ENCODE measurements around the gene OR56A3. TPM values are rescaled to one million over a fixed set of nuclear protein-coding genes. Genes with fewer than 3 reads are reported as not detected.

The OR56A3 gene, protein sequence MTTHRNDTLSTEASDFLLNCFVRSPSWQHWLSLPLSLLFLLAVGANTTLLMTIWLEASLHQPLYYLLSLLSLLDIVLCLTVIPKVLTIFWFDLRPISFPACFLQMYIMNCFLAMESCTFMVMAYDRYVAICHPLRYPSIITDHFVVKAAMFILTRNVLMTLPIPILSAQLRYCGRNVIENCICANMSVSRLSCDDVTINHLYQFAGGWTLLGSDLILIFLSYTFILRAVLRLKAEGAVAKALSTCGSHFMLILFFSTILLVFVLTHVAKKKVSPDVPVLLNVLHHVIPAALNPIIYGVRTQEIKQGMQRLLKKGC
- total RNA-seq, result not detected in 2 replicates

DNA sequence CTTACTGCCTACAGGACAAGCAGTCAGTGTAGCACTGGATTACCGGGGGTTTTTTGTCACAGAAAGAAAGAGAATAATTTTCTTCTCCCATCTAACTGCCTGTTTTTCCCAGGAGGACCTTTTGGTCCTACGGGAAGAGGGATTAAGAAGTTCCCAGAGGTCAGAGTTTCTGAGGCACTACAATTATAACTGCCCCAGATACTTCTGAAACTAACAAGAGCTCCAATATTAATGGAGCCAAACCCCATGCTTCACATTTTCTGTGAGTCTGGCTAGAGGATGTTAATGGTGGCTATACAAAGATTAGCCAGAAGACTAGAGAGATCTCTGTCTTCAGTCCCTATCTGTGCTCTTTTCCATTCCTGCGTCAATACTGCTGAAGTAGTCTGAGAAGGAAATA is at the start of gene OR56A3:
Gene OR56A3, plus strand, starts transcription at position 301 of the 400 bp plus-strand sequence. CDS start 5,096 bp downstream, outside the sequence.
- Mint-ChIP-seq H3K27me3 (peaks cover 7% of the 10 kb centered on the region), H3K4me3 (no peak within 1 kb of the TSS), H3K4me1 (no peaks in the 10 kb centered on the region), H3K9me3 (no peaks in the 10 kb centered on the region), H3K27ac (no peak within 1 kb of the TSS), H3K36me3 (ENCODE audit: low read depth) (no peaks in the 10 kb centered on the region)
- no peak for DNase-seq
- intact Hi-C loops (cut with micrococcal nuclease), result no loop called here
- CTCF ChIA-PET, result no interaction called here
- no peak for ATAC-seq (ENCODE audit: low read depth)
- TF ChIP-seq, protein P1, sequence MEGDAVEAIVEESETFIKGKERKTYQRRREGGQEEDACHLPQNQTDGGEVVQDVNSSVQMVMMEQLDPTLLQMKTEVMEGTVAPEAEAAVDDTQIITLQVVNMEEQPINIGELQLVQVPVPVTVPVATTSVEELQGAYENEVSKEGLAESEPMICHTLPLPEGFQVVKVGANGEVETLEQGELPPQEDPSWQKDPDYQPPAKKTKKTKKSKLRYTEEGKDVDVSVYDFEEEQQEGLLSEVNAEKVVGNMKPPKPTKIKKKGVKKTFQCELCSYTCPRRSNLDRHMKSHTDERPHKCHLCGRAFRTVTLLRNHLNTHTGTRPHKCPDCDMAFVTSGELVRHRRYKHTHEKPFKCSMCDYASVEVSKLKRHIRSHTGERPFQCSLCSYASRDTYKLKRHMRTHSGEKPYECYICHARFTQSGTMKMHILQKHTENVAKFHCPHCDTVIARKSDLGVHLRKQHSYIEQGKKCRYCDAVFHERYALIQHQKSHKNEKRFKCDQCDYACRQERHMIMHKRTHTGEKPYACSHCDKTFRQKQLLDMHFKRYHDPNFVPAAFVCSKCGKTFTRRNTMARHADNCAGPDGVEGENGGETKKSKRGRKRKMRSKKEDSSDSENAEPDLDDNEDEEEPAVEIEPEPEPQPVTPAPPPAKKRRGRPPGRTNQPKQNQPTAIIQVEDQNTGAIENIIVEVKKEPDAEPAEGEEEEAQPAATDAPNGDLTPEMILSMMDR (IDR thresholded peaks at IDR 0.05), result no peak
- POLR2A ChIA-PET, result no interaction called here

DNA sequence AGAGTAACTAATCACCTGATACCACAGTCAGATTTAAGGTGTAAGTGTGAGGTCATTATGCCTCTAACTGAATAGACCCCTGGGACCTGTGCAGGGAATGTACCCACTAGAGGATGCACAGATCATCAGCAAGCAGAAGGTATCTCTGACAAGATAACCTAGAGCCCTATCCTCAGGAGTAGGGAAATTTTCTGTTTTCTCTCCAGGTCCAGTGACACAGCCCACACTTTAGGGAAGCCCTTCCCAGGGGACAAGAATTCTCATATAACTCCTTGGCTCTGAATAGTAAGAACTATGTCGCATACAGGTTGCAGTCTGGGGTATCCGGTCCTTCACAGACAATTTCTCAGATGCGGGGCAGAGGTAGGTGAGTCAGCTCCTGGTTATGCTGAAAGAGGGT is 49.1 kb upstream of the OR56A3 start, which contains the start of gene OR52E5:
Gene OR52E5, plus strand, starts transcription at position 301 of the 400 bp plus-strand sequence. CDS start 7,569 bp downstream, outside the sequence.
- Mint-ChIP-seq H3K4me3 (no peak within 1 kb of the TSS), H3K27me3 (no peaks in the 10 kb centered on the region), H3K4me1 (no peaks in the 10 kb centered on the region), H3K9me3 (no peaks in the 10 kb centered on the region), H3K36me3 (ENCODE audit: low read depth) (no peaks in the 10 kb centered on the region), H3K27ac (no peak within 1 kb of the TSS)
- TF ChIP-seq, protein P1 (IDR thresholded peaks at IDR 0.05), result no peak
- POLR2A ChIA-PET, result no interaction called here
- CTCF ChIA-PET, result interaction anchor here (1.1 kb wide), 1 partner anchor 10 kb away, joined by 3 read pairs; no protein-coding TSS in a partner anchor
- no peak for DNase-seq
- ATAC-seq (ENCODE audit: low read depth), result no peak
- intact Hi-C loops (cut with micrococcal nuclease), result loop anchor here (10.0 kb wide), 1 partner anchor 688 kb away; the partner anchor contains the start of gene OR51V1

DNA sequence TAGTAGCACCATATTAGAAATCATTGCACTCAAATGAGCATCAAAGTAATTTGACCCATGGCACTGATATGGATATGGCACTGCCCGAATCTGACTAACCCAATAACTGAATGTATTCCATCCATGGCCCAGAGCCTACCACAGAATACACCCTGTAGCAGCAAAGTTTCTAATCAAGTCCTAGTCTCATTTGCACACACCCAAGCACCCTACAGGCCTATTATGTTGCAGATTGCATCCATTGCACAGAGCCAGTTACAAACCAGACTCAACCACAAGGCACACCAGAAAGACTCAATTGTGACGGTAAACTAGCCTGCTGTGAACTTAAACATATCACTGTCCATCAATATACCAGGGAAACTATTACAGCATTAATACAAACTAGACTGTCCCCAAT is 42.5 kb upstream of the OR56A3 start:
- ATAC-seq (ENCODE audit: low read depth), result no peak
- intact Hi-C loops (cut with micrococcal nuclease), result loop anchor here (10.0 kb wide), 1 partner anchor 695 kb away; the partner anchor contains the start of gene OR51V1
- no peaks in the 10 kb centered on the region for H3K4me1 Mint-ChIP-seq
- POLR2A ChIA-PET, result no interaction called here
- TF ChIP-seq, protein P1 (IDR thresholded peaks at IDR 0.05), result no peak
- DNase-seq, result no peak
- no peaks in the 10 kb centered on the region for H3K36me3 Mint-ChIP-seq (ENCODE audit: low read depth)
- no peaks in the 10 kb centered on the region for H3K27me3 Mint-ChIP-seq
- H3K4me3 Mint-ChIP-seq, result no peak overlapping the region
- CTCF ChIA-PET, result no interaction called here
- H3K27ac Mint-ChIP-seq, result no peak overlapping the region
- H3K9me3 Mint-ChIP-seq, result no peaks in the 10 kb centered on the region

DNA sequence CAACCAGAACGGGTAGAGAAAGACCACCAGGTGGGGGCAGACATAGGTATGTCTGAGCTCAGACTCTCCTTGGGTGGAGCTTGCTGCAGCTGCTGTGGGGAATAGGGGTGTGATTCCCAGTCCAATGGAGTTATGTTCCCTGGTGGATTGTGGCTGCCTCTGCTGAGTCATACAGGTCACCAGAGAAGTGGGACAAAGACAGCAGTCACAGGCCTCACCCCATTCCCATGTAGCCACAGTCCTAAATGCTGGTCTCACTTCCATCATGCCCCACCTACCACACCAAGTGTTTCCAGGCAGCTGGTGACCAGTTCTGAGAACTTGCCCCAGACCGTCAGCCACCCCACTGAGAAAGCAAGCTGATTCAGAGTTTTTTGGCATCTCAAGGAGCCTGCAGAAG is 31.5 kb upstream of the OR56A3 start:
- DNase-seq, result no peak
- no peak for ATAC-seq (ENCODE audit: low read depth)
- CTCF ChIA-PET, result no interaction called here
- H3K9me3 Mint-ChIP-seq, result peaks cover 2% of the 10 kb centered on the region
- H3K36me3 Mint-ChIP-seq (ENCODE audit: low read depth), result no peaks in the 10 kb centered on the region
- POLR2A ChIA-PET, result no interaction called here
- H3K27ac Mint-ChIP-seq, result no peak overlapping the region
- intact Hi-C loops (cut with micrococcal nuclease), result no loop called here
- H3K4me3 Mint-ChIP-seq, result no peak overlapping the region
- H3K27me3 Mint-ChIP-seq, result peaks cover 10% of the 10 kb centered on the region
- TF ChIP-seq, protein P1 (IDR thresholded peaks at IDR 0.05), result no peak
- no peaks in the 10 kb centered on the region for H3K4me1 Mint-ChIP-seq

DNA sequence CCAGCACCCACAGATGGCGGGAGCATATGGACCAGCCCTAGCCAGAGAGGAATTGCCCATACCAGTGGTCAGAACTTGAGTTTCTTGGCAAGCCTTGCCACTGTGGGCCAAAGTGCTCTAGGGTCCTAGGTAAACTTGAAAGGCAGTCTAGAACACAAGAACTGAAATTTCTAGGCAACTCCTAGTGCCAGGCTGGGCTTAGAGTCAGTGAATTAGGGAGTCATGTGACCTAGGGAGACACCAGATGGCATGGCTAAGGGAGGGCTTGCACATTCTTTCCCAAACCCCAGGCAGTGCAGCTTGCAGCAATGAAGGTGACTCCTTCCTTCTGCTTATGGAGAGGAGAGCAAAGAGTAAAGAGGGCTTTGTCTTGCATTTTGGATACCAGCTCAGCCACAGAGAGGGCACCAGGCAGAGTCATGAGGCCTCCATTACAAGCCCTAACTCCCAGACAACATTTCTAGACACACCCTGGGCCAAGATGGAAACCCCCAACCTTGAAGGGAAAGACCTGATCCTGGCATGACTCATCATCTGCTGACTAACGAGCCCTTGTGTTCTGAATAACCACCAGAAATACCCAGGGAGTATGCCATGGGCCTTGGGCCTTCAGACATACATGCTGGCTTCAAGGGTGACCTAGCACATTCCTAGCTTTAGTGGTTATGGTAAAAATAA is 19.2 kb upstream of the OR56A3 start:
- intact Hi-C loops (cut with micrococcal nuclease), result no loop called here
- Mint-ChIP-seq H3K4me3 (no peak overlapping the region), H3K4me1 (no peaks in the 10 kb centered on the region), H3K27me3 (no peaks in the 10 kb centered on the region), H3K27ac (no peak overlapping the region), H3K9me3 (peaks cover 22% of the 10 kb centered on the region), H3K36me3 (ENCODE audit: low read depth) (no peaks in the 10 kb centered on the region)
- POLR2A ChIA-PET, result no interaction called here
- ATAC-seq (ENCODE audit: low read depth) (no peak), DNase-seq (no peak)
- CTCF ChIA-PET, result no interaction called here
- TF ChIP-seq, protein P1 (IDR thresholded peaks at IDR 0.05), result no peak

Data from activated B cell treated with CpG ODN at 0.5 μM for 24 hours (primary cell).